Femur (tissue), 1 donor: ENCODE measurements around the gene FILIP1L.

Experiments
- DNase-seq: peaks from one replicate; pipeline ENCODE4 v3.0.0-alpha.2; 2017

FILIP1L gene

GRCh38 chr3:99947356-99947755, 166.9 kb downstream of the FILIP1L start:
- no peak for DNase-seq

GRCh38 chr3:99945328-99945995, 168.8 kb downstream of the FILIP1L start:
- DNase-seq: peak; percentile 41

GRCh38 chr3:99943931-99944761, 170.2 kb downstream of the FILIP1L start:
- no peak for DNase-seq

DNA sequence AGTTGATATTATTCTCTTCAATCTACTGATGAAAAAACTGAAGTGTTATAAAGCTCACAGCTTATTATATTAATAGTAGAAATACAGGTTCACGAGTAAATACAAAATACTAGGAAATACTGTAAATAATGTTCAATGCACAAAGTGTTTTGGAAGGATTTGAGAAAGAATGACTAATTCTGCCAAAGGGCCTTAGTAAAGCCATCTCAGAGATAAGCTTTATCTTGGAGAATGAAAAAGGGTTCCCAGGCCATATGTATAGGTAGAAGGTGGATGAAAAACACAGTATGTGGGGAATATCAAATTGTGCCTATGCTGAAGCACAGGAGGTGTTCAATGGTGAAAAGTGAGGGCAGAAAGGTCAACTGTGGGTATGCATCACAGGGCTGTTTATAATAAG, 173.1 kb downstream of the FILIP1L start:
- DNase-seq: no peak

DNA sequence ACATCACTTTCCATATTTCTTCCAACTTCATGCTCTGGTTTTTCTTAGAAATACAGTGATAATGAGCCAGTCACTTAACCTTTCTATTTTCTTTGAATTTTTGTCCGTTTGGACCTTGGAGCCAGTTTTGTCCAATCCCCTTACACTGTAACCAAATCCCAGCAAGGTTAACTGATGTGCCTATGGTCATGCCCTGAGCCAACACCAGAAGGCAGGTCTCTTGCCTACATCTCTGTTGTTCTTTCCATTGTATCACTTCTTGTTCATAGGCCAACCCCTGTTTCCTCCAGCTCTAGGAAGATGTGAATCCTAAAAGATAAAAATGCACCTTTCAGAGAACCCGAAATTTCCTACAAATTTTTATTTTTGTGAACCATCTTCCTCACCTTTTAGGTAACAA, 174.0 kb downstream of the FILIP1L start:
- no peak for DNase-seq

DNA sequence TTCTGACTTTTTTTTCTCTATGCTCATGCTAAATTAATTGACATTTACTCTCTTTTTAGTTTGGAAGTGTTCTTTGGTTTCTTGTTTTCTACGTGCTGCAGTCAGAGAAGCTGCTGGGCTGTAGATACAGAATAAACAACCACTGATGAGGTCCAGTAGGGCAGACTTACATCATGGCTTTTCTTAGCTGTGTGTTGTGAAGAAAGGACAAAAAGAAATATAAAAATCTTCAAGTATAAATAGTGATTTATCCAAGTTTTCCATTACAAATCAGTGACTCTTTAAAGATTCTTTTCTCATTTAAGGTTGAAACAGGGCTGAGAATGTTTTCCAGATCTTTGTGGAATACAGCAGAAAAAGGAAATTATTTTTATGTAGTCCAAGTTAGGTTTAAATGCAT, 174.4 kb downstream of the FILIP1L start:
- no peak for DNase-seq

DNA sequence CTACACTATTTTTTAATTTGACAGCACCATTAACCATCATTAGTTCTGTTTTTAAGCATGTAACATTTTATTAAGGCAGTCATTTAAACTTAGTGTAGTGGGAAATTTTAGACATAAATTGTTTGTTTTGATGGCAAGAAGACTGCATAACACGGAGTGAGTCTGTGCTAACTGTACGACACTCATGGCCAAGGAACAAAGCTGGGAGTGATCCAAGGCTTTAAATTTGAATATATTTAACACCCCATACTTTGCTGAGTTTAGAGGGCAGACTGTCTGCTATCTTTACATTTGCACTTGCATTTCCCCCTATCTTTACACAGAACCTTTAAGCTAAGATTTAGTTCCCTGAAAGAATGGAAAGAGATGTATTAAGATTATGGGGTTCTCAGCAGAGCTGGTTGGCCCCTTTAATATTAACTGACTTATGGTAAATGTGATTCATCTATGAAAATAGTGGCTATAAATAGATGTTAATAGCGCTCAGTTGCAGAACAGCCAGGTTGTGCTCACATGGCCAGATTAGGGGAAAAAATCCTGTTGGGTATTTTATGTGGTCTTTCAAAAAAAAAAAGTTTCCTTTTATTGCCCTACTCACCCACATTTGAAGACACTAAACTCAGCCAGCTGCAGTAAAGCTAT, 175.9 kb downstream of the FILIP1L start:
- no peak for DNase-seq

- DNase-seq: peak; percentile 62
These were observed 179.1 kb downstream of the FILIP1L start for GRCh38 chr3:99934975-99935797.

DNA sequence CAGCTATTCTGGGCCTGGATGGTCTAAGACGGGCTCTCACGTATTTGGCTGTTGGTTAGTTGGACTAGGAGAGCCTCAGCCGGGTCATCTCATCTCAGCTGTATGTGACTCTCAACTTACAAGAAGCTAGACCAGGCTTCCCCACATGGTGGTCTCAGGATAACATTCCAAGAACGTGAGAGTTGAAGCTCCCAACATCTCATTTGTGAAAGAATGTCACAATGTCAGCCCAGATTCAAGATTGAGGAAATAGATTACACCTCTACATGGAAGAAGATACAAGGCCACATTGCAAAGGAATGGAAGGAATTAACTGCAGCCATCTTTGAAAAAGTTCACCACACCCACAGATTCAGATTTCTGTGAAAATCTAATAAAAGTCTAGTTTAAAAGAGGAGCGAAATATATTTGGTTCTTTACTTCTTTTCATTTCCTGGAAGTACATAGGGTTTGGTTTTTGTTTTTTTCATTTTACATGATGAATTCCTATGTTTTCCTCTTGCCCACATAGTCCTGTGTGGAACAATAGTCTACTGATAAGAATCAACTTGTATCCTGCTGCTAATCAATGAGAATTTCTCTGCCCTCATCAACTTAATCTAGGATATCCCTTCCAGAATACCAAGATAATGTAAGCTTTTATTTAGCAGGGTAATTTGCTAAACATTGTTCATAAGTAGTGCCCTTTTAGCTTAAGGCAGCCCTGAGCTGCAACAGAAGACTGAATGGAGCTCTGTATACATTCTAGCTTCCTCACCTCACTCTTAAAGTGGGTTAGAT, 180.1 kb downstream of the FILIP1L start:
- no peak for DNase-seq

DNA sequence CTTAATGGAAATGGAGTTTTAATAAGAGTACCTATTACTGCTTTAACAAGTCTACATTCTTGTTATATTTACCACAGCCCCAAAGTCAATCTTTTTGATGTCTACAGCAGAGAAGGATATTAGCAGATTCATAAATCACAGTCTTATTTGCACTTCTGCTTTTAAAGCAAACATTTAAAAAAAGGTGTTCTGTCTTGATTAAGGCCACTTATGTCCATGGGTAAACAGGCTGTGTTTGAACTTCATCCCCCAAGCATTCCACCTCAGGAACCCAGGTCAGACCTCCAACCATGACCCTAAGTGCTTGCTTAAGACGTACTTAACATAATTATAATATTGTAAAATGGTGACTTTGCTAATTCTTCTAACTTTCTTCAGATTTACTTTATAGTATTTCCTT, 183.2 kb downstream of the FILIP1L start:
- no peak for DNase-seq

GRCh38 chr3:99929745-99930139, 184.6 kb downstream of the FILIP1L start:
- DNase-seq: peak; percentile 80

GRCh38 chr3:99928771-99929744, 185.2 kb downstream of the FILIP1L start:
- DNase-seq: peak; percentile 47

DNA sequence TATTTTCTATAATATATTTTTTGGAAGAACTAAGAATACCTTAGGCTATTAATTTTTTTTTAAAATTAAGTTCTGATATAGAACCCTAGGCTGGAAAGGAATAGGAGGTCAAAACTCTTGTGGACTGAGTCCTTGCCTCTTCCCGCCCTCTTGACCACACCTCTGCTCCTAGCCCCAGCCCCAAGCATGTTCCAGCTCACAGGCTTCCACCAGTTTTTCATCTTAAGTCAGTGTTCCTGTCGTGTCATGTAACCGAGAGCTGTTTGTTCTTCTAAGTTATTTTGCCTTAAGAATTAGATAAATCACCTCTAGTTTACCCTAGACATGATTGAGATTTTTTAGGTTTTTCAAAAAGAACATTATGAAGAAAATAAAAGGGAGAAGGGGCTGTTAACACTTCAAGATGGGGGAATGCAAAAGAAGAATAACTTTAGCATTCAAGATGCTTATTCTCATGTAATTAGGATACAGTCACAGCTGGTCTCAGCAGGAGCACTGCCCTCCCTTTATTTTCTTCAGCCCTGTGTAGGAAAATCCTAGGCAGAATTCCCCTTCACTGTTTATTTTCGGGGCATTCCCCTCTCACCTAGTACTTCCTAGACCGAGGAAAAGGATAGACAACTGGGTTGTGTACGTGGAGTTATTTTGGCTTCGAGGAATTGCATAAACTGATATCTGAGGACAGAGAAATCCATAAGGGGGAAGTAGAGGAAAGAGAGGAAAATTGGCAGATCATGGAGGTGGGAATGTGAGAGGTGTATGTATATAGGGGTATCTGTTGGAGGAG, 186.4 kb downstream of the FILIP1L start:
- DNase-seq: no peak

DNA sequence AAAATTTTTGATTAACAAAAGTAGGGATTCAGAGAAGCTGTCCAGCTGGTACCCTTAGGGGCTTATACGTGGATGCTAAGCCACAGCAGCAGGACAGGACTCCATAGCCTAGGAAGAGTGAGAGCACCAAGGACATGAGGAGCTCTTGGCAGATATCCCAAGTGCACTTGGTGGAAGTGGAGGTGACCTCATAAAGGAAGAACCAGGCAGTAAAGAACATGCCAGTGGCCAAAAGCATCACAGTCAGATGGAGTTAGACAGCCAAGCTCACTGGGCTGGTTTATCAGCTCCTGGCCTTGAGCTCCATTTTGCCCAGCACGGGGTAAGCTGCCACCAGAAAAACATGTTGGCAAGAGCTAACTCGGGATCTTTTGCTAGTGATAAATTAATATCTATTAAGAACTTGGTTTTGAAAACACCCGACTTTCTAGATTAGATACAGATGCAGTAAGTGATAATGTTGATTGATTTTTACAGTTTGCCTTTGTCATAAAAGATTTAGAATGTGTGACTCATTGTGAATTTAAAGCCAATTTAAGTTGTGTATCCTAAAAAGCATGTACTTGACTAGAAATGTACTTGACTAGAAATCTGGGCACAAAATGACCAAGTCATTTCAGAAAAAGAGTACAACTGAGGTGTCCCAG, 188.6 kb downstream of the FILIP1L start:
- peak; percentile 53 for DNase-seq

DNA sequence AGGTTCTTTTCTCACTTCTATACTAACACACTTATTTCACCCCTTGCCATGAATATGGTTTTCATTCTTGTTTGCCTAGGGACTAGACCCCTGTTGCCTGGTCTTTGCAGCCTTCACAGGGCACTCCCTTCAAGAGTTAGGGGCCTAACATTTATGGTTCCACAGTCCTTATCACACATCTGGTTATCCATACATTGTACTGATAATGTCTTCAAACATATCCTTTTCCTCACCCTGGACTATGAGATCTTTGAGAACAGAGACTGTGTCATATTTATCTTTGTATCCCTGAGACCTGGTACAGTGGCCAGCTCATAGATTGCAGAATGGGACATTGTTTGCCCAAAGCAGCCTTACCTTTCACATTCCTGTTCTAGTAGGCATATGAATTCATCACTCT, 190.4 kb downstream of the FILIP1L start:
- DNase-seq: no peak

GRCh38 chr3:99921986-99922385, 192.3 kb downstream of the FILIP1L start:
- DNase-seq: no peak

DNA sequence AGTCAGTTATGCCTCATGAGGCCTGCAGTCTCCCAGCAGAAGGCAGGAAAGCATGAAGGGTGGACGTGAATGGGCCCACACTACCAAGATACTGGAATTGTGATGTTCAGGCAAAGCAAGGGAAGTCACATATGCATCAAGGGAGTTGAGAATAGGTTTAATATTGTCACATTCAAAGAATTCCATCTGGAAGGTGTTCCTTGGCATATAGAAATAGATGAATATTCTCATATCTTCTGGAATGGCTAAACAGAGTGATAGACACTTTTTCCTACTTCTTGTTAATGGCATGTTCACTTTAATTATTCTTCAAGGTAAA, 193.0 kb downstream of the FILIP1L start:
- no peak for DNase-seq

- peak; percentile 85 for DNase-seq
These were observed 193.6 kb downstream of the FILIP1L start for GRCh38 chr3:99920481-99921376.

GRCh38 chr3:99919694-99920093, 194.6 kb downstream of the FILIP1L start:
- no peak for DNase-seq
